GM23248 (cell line): ENCODE results near the gene PLD1.

ENCODE experiments used
- EZH2 ChIP-seq: fragments of 200-600 bp; sonication (generic); IDR thresholded peaks from 2 replicates; pipeline ENCODE4 v1.6.1; 2018; ENCODE audit warnings: antibody characterized with exemption, mild to moderate bottlenecking; ENCODE audit not compliant: insufficient read depth, poor library complexity, severe bottlenecking
- EZH2phosphoT487 ChIP-seq: fragments of 200-600 bp; sonication (generic); IDR thresholded peaks from 2 replicates; pipeline ENCODE4 v1.6.1; 2018; ENCODE audit warnings: antibody characterized with exemption, moderate library complexity, mild to moderate bottlenecking, low read depth; ENCODE audit not compliant: insufficient read depth

DNA sequence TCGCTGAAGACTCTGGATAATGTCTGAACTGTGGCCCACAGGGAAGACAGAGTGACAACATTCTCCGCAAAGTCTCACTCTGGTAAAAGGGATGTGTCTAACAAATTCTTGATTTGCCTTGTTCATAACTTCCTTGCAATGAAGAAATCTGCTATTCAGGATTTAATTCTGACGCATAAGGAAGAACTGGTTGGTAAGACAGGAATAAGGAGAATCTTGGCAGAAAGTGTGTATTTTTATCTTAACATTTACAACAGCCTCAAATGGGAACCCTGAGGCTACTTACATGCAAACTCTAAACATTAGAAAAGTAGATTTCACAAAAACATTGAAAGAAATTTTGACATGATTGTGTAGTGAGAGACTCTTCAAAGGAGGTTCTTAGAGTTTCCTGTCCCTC is 10.8 kb upstream of the PLD1 start:
- TF ChIP-seq EZH2: no peak
- no peak for TF ChIP-seq EZH2phosphoT487
